ENCODE data around the gene STIM1. TPM values are rescaled to one million over a fixed set of nuclear protein-coding genes. Genes with fewer than 3 reads are reported as not detected.

The STIM1 gene
- total RNA-seq, 1 experiment from 2014 or later: 18.0 TPM

DNA sequence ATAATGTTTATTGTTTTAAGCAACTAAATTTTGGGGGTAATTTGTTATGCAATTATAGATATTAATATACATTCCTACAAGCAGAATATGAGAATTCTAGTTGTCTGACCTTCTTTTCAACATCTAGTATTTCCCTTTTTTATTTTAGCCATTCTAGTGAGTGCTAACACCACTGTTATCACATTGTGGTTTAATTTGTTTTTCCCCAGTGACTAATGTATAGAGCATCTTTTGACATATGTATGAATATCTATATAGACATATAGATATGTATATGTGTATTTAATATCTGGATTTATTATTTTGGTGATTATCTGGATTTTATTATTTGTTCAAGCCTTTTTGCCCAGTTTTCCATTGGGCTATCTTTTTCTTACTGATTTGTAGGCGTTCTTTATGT, 66.6 kb downstream of the STIM1 start (continued):
- TF ChIP-seq ZBTB21 (CRISPR knock-in tag; IDR thresholded peaks at IDR 0.05; ENCODE audit: borderline replicate concordance) (no peak), NR1H2 (CRISPR knock-in tag; IDR thresholded peaks at IDR 0.05) (no peak), ZNF263 (CRISPR knock-in tag; IDR thresholded peaks at IDR 0.05; ENCODE audit: low read depth) (no peak), PREB (CRISPR knock-in tag; IDR thresholded peaks at IDR 0.05; ENCODE audit: borderline replicate concordance) (no peak), USF2 (CRISPR knock-in tag; IDR thresholded peaks at IDR 0.05) (no peak), IRF2 (CRISPR knock-in tag; IDR thresholded peaks at IDR 0.05; ENCODE audit: borderline replicate concordance, low read depth) (no peak), ZNF138 (CRISPR knock-in tag; conservative IDR thresholded peaks at IDR 0.05) (no peak)
- TF ChIP-seq, protein P1, sequence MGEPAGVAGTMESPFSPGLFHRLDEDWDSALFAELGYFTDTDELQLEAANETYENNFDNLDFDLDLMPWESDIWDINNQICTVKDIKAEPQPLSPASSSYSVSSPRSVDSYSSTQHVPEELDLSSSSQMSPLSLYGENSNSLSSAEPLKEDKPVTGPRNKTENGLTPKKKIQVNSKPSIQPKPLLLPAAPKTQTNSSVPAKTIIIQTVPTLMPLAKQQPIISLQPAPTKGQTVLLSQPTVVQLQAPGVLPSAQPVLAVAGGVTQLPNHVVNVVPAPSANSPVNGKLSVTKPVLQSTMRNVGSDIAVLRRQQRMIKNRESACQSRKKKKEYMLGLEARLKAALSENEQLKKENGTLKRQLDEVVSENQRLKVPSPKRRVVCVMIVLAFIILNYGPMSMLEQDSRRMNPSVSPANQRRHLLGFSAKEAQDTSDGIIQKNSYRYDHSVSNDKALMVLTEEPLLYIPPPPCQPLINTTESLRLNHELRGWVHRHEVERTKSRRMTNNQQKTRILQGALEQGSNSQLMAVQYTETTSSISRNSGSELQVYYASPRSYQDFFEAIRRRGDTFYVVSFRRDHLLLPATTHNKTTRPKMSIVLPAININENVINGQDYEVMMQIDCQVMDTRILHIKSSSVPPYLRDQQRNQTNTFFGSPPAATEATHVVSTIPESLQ (CRISPR knock-in tag; IDR thresholded peaks at IDR 0.05): no peak
- TF ChIP-seq, protein P2, sequence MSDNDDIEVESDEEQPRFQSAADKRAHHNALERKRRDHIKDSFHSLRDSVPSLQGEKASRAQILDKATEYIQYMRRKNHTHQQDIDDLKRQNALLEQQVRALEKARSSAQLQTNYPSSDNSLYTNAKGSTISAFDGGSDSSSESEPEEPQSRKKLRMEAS (CRISPR knock-in tag; IDR thresholded peaks at IDR 0.05): no peak
- TF ChIP-seq, protein P3, sequence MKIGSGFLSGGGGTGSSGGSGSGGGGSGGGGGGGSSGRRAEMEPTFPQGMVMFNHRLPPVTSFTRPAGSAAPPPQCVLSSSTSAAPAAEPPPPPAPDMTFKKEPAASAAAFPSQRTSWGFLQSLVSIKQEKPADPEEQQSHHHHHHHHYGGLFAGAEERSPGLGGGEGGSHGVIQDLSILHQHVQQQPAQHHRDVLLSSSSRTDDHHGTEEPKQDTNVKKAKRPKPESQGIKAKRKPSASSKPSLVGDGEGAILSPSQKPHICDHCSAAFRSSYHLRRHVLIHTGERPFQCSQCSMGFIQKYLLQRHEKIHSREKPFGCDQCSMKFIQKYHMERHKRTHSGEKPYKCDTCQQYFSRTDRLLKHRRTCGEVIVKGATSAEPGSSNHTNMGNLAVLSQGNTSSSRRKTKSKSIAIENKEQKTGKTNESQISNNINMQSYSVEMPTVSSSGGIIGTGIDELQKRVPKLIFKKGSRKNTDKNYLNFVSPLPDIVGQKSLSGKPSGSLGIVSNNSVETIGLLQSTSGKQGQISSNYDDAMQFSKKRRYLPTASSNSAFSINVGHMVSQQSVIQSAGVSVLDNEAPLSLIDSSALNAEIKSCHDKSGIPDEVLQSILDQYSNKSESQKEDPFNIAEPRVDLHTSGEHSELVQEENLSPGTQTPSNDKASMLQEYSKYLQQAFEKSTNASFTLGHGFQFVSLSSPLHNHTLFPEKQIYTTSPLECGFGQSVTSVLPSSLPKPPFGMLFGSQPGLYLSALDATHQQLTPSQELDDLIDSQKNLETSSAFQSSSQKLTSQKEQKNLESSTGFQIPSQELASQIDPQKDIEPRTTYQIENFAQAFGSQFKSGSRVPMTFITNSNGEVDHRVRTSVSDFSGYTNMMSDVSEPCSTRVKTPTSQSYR (CRISPR knock-in tag; IDR thresholded peaks at IDR 0.05): no peak
- TF ChIP-seq, protein P4, sequence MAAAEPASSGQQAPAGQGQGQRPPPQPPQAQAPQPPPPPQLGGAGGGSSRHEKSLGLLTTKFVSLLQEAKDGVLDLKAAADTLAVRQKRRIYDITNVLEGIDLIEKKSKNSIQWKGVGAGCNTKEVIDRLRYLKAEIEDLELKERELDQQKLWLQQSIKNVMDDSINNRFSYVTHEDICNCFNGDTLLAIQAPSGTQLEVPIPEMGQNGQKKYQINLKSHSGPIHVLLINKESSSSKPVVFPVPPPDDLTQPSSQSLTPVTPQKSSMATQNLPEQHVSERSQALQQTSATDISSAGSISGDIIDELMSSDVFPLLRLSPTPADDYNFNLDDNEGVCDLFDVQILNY (CRISPR knock-in tag; IDR thresholded peaks at IDR 0.05): no peak
- TF ChIP-seq, protein P5, sequence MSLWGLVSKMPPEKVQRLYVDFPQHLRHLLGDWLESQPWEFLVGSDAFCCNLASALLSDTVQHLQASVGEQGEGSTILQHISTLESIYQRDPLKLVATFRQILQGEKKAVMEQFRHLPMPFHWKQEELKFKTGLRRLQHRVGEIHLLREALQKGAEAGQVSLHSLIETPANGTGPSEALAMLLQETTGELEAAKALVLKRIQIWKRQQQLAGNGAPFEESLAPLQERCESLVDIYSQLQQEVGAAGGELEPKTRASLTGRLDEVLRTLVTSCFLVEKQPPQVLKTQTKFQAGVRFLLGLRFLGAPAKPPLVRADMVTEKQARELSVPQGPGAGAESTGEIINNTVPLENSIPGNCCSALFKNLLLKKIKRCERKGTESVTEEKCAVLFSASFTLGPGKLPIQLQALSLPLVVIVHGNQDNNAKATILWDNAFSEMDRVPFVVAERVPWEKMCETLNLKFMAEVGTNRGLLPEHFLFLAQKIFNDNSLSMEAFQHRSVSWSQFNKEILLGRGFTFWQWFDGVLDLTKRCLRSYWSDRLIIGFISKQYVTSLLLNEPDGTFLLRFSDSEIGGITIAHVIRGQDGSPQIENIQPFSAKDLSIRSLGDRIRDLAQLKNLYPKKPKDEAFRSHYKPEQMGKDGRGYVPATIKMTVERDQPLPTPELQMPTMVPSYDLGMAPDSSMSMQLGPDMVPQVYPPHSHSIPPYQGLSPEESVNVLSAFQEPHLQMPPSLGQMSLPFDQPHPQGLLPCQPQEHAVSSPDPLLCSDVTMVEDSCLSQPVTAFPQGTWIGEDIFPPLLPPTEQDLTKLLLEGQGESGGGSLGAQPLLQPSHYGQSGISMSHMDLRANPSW (CRISPR knock-in tag; conservative IDR thresholded peaks at IDR 0.05; ENCODE audit: low read depth): no peak

GRCh38 chr11:3925513-3925912, 70.0 kb downstream of the STIM1 start:
- H3K36me3 Mint-ChIP-seq: no peaks in the 10 kb centered on the region
- peaks cover 17% of the 10 kb centered on the region for H3K9me3 Mint-ChIP-seq
- no peaks in the 10 kb centered on the region; the same call in 1 of the 2 replicates for H3K4me1 Mint-ChIP-seq
- DNase-seq (ENCODE audit: low spot score) (no peak), ATAC-seq (no peak)
- CTCF ChIA-PET: interaction anchor here (1.7 to 2.9 kb wide), 2 partner anchors 71 to 77 kb away, joined by 8 to 12 read pairs; partner anchors contain the start of gene STIM1
- peaks cover 2% of the 10 kb centered on the region; the same call in 1 of the 2 replicates for H3K27me3 Mint-ChIP-seq (ENCODE audit: low read depth)
- POLR2A ChIA-PET: no interaction called here
- H3K27ac Mint-ChIP-seq: no peak overlapping the region
- H3K4me3 Mint-ChIP-seq: no peak overlapping the region
- TF ChIP-seq, protein P6, sequence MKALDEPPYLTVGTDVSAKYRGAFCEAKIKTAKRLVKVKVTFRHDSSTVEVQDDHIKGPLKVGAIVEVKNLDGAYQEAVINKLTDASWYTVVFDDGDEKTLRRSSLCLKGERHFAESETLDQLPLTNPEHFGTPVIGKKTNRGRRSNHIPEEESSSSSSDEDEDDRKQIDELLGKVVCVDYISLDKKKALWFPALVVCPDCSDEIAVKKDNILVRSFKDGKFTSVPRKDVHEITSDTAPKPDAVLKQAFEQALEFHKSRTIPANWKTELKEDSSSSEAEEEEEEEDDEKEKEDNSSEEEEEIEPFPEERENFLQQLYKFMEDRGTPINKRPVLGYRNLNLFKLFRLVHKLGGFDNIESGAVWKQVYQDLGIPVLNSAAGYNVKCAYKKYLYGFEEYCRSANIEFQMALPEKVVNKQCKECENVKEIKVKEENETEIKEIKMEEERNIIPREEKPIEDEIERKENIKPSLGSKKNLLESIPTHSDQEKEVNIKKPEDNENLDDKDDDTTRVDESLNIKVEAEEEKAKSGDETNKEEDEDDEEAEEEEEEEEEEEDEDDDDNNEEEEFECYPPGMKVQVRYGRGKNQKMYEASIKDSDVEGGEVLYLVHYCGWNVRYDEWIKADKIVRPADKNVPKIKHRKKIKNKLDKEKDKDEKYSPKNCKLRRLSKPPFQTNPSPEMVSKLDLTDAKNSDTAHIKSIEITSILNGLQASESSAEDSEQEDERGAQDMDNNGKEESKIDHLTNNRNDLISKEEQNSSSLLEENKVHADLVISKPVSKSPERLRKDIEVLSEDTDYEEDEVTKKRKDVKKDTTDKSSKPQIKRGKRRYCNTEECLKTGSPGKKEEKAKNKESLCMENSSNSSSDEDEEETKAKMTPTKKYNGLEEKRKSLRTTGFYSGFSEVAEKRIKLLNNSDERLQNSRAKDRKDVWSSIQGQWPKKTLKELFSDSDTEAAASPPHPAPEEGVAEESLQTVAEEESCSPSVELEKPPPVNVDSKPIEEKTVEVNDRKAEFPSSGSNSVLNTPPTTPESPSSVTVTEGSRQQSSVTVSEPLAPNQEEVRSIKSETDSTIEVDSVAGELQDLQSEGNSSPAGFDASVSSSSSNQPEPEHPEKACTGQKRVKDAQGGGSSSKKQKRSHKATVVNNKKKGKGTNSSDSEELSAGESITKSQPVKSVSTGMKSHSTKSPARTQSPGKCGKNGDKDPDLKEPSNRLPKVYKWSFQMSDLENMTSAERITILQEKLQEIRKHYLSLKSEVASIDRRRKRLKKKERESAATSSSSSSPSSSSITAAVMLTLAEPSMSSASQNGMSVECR (CRISPR knock-in tag; IDR thresholded peaks at IDR 0.05; ENCODE audit: borderline replicate concordance): no peak
- no peak for TF ChIP-seq JUN (CRISPR knock-in tag; IDR thresholded peaks at IDR 0.05)
- no peak for TF ChIP-seq IRF2 (CRISPR knock-in tag; IDR thresholded peaks at IDR 0.05; ENCODE audit: borderline replicate concordance, low read depth)
- TF ChIP-seq NFE2L1 (CRISPR knock-in tag; IDR thresholded peaks at IDR 0.05): no peak
- TF ChIP-seq, protein P5 (CRISPR knock-in tag; conservative IDR thresholded peaks at IDR 0.05; ENCODE audit: low read depth): no peak
- no peak for TF ChIP-seq TEAD1 (CRISPR knock-in tag; IDR thresholded peaks at IDR 0.05)

Data from WTC11 (cell line).